DMS153 treated with DMSO at 0.1 percent for 48 hours (cell line): ENCODE measurements around the gene HEATR5A.
"Not testable (repeated sequence)": the region's sequence is repeated elsewhere in the genome, so short reads cannot be mapped to it uniquely, and the experiment has no call there.

ENCODE experiments used
- DNase-seq: peaks from one replicate; lab custom pipeline; 2025; ENCODE audit not compliant: unreplicated experiment; lab: John Stamatoyannopoulos, UW

The HEATR5A gene

GRCh38 chr14:31287294-31287972 lies 132.9 kb downstream of the HEATR5A start:
- DNase-seq: no peak

- no peak for DNase-seq
Measured at GRCh38 chr14:31286456-31287293, 133.7 kb downstream of the HEATR5A start.

- DNase-seq: no peak
Measured at GRCh38 chr14:31283578-31284252, 136.6 kb downstream of the HEATR5A start.

GRCh38 chr14:31283153-31283552 lies 137.2 kb downstream of the HEATR5A start:
- DNase-seq: no peak

GRCh38 chr14:31280871-31281220 lies 139.5 kb downstream of the HEATR5A start:
- DNase-seq: no peak

- DNase-seq: no peak
Measured at GRCh38 chr14:31280132-31280870, 140.0 kb downstream of the HEATR5A start.

- no peak for DNase-seq
Measured at GRCh38 chr14:31278883-31279282, 141.5 kb downstream of the HEATR5A start.

- no peak for DNase-seq
Measured at GRCh38 chr14:31277085-31277484, 143.3 kb downstream of the HEATR5A start.

- not testable (repeated sequence) for DNase-seq
Measured at GRCh38 chr14:31276417-31276816, 143.9 kb downstream of the HEATR5A start.

GRCh38 chr14:31275731-31276130 lies 144.6 kb downstream of the HEATR5A start:
- DNase-seq: no peak

GRCh38 chr14:31271648-31272047 lies 148.7 kb downstream of the HEATR5A start:
- no peak for DNase-seq

GRCh38 chr14:31270196-31270772 lies 150.1 kb downstream of the HEATR5A start:
- DNase-seq: no peak

- no peak for DNase-seq
Measured at GRCh38 chr14:31269634-31270195, 150.6 kb downstream of the HEATR5A start.

- DNase-seq: no peak
Measured at GRCh38 chr14:31268216-31268615, 152.1 kb downstream of the HEATR5A start.

- no peak for DNase-seq
Measured at GRCh38 chr14:31266437-31267331, 153.7 kb downstream of the HEATR5A start.

- DNase-seq: no peak
Measured at GRCh38 chr14:31265701-31266398, 154.5 kb downstream of the HEATR5A start.

GRCh38 chr14:31263485-31264133 lies 156.7 kb downstream of the HEATR5A start:
- no peak for DNase-seq
